ENCODE data around the gene RAB11B. TPM values are rescaled to one million over a fixed set of nuclear protein-coding genes. Genes with fewer than 3 reads are reported as not detected.
"Not testable (repeated sequence)": the region's sequence is repeated elsewhere in the genome, so short reads cannot be mapped to it uniquely, and the experiment has no call there.

Gene RAB11B
- total and polyA plus RNA-seq, 4 donors = 68.6 to 119 (median 117) TPM

DNA sequence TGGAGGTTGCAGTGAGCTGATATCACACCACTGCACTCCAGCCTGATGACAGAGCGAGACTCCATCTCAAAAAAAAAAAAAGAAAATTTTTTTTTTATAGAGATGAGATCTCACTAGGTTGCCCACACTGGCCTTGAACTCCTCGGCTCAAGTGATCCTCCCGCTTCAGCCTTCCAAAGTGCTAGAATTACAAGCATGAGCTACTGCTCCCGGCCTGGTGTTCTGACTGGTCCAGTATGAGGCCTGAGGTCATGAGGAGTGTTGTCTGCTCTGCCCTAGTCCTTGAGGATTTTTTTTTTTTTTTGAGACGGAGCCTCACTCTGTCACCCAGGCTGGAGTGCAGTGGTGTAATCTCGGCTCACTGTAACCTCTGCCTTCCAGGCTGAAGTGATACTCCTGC is 35.2 kb downstream of the RAB11B start:
- H3K9me3 ChIP-seq (ENCODE audit: control insufficient read depth, low read length); intact Hi-C loops (cut with DNase I); H3K4me1 ChIP-seq (ENCODE audit: control insufficient read depth in 1 of 2, insufficient read depth in 2 of 2, low read length in 2 of 2); DNase-seq; H3K27me3 ChIP-seq (ENCODE audit: control insufficient read depth in 1 of 2, insufficient read depth in 2 of 2, low read length in 1 of 2); ATAC-seq (ENCODE audit: low FRiP score); H3K36me3 ChIP-seq (ENCODE audit: control insufficient read depth in 1 of 2, insufficient read depth in 2 of 2, low read length in 1 of 2); H3K4me3 ChIP-seq (ENCODE audit: low read length in 2 of 2); H3K27ac ChIP-seq (ENCODE audit: low read depth in 1 of 2, low read length in 2 of 2): not testable (repeated sequence)
- WGBS, 2 donors = 95 to 97% methylated on average over 6 of the region's 6 CpGs

DNA sequence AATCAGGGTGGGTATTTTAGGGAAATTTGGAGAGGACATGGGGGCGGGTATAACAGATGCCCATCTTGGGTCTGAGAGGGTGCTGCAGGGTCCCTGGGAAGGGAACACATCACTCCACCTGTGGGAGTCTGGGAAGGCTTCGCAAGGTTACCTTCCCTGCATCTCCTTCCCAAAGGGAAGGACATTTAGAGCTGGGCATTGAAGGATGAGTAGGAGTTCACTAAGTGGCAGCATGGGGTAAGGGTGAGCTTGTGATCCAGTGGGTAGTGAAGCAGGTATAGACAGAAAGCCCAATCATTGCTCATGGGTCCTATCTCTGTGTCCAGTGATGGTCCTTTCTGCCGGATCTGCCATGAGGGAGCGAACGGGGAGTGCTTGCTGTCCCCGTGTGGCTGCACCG is 36.1 kb downstream of the RAB11B start:
- no peaks in the 10 kb centered on the region for H3K9me3 ChIP-seq (ENCODE audit: control insufficient read depth, low read length)
- WGBS, 2 donors = 94 to 96% methylated on average over 7 of the region's 7 CpGs
- no peak overlapping the region for H3K27ac ChIP-seq (ENCODE audit: low read depth in 1 of 2, low read length in 2 of 2)
- DNase-seq (no peak), ATAC-seq (ENCODE audit: low FRiP score) (no peak)
- H3K27me3 ChIP-seq (ENCODE audit: control insufficient read depth in 1 of 2, insufficient read depth in 2 of 2, low read length in 1 of 2) = no peaks in the 10 kb centered on the region
- no peak overlapping the region for H3K4me3 ChIP-seq (ENCODE audit: low read length in 2 of 2)
- no peaks in the 10 kb centered on the region for H3K36me3 ChIP-seq (ENCODE audit: control insufficient read depth in 1 of 2, insufficient read depth in 2 of 2, low read length in 1 of 2)
- intact Hi-C loops (cut with DNase I) = no loop called here
- H3K4me1 ChIP-seq (ENCODE audit: control insufficient read depth in 1 of 2, insufficient read depth in 2 of 2, low read length in 2 of 2) = no peaks in the 10 kb centered on the region

DNA sequence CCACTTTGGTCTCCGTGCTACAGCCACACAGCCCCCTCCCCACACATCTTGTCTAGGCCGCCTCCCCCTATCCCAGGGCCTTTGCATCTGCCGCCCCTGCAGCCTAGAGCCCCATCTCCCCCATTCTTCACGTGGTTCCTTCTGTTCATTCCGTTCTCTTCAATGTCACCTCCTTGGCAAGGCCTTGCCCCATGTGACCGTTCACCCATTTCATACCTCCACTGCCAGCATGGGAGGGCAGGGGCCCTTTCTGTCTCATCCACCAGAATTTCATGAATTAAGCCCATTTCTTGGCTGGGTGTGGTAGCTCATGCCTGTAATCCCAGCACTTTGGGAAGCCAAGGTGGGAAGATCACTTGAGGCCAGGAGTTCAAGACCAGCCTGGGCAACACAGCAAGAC is 38.9 kb downstream of the RAB11B start:
- Histone ChIP-seq H3K4me3 (ENCODE audit: low read length in 2 of 2) (no peak overlapping the region), H3K36me3 (ENCODE audit: control insufficient read depth in 1 of 2, insufficient read depth in 2 of 2, low read length in 1 of 2) (no peaks in the 10 kb centered on the region), H3K4me1 (ENCODE audit: control insufficient read depth in 1 of 2, insufficient read depth in 2 of 2, low read length in 2 of 2) (no peaks in the 10 kb centered on the region), H3K27ac (ENCODE audit: low read depth in 1 of 2, low read length in 2 of 2) (no peak overlapping the region), H3K9me3 (ENCODE audit: control insufficient read depth, low read length) (no peaks in the 10 kb centered on the region), H3K27me3 (ENCODE audit: control insufficient read depth in 1 of 2, insufficient read depth in 2 of 2, low read length in 1 of 2) (no peaks in the 10 kb centered on the region)
- 93 to 95% methylated on average over 6 of the region's 6 CpGs for WGBS, 2 donors
- DNase-seq = no peak
- ATAC-seq (ENCODE audit: low FRiP score) = no peak
- intact Hi-C loops (cut with DNase I) = no loop called here

DNA sequence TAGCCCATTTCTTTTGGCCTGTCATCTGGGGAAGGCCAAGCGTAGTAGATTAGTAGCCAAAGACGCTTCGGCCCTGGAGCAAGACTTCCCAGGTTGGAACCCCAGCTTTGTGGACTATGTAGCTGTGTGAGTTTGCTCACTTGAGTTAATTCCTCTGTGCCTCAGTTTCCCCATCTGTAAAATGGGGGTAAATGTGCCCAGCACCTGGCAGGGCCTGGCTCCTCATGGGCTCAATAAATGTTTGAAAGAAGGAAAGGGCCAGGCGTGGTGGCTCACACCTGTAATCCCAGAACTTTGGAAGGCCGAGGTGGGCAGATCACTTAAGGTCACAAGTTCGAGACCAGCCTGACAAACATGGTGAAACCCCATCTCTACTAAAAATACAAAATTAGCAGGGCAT is 39.7 kb downstream of the RAB11B start:
- no peaks in the 10 kb centered on the region for H3K36me3 ChIP-seq (ENCODE audit: control insufficient read depth in 1 of 2, insufficient read depth in 2 of 2, low read length in 1 of 2)
- DNase-seq (no peak), ATAC-seq (ENCODE audit: low FRiP score) (no peak)
- no peaks in the 10 kb centered on the region for H3K4me1 ChIP-seq (ENCODE audit: control insufficient read depth in 1 of 2, insufficient read depth in 2 of 2, low read length in 2 of 2)
- whole genome bisulfite sequencing, 2 donors = 94 to 96% methylated on average over 6 of the region's 6 CpGs
- no peak overlapping the region for H3K4me3 ChIP-seq (ENCODE audit: low read length in 2 of 2)
- H3K9me3 ChIP-seq (ENCODE audit: control insufficient read depth, low read length) = no peaks in the 10 kb centered on the region
- H3K27ac ChIP-seq (ENCODE audit: low read depth in 1 of 2, low read length in 2 of 2) = no peak overlapping the region
- no peaks in the 10 kb centered on the region for H3K27me3 ChIP-seq (ENCODE audit: control insufficient read depth in 1 of 2, insufficient read depth in 2 of 2, low read length in 1 of 2)
- intact Hi-C loops (cut with DNase I) = no loop called here

DNA sequence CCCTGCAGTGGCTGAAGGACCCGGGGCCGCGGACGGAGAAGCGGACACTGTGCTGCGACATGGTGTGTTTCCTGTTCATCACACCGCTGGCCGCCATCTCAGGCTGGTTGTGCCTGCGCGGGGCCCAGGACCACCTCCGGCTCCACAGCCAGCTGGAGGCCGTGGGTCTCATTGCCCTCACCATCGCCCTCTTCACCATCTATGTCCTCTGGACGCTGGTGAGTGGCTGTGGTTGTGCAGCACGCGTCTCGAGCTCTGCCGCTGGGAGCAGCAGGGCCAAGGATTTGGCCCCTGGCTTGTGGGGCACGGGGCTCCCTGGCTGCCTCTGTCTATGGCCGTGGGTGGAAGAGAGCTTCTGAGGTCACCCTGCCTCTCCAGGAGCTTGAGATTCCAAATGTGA is 40.5 kb downstream of the RAB11B start:
- Histone ChIP-seq H3K4me3 (ENCODE audit: low read length in 2 of 2) (no peak overlapping the region), H3K27me3 (ENCODE audit: control insufficient read depth in 1 of 2, insufficient read depth in 2 of 2, low read length in 1 of 2) (no peaks in the 10 kb centered on the region), H3K36me3 (ENCODE audit: control insufficient read depth in 1 of 2, insufficient read depth in 2 of 2, low read length in 1 of 2) (no peaks in the 10 kb centered on the region), H3K27ac (ENCODE audit: low read depth in 1 of 2, low read length in 2 of 2) (no peak overlapping the region), H3K4me1 (ENCODE audit: control insufficient read depth in 1 of 2, insufficient read depth in 2 of 2, low read length in 2 of 2) (no peaks in the 10 kb centered on the region), H3K9me3 (ENCODE audit: control insufficient read depth, low read length) (no peaks in the 10 kb centered on the region)
- WGBS, 2 donors = 91% methylated on average over 19 to 20 of the region's 20 CpGs
- intact Hi-C loops (cut with DNase I) = no loop called here
- DNase-seq (no peak), ATAC-seq (ENCODE audit: low FRiP score) (no peak)

DNA sequence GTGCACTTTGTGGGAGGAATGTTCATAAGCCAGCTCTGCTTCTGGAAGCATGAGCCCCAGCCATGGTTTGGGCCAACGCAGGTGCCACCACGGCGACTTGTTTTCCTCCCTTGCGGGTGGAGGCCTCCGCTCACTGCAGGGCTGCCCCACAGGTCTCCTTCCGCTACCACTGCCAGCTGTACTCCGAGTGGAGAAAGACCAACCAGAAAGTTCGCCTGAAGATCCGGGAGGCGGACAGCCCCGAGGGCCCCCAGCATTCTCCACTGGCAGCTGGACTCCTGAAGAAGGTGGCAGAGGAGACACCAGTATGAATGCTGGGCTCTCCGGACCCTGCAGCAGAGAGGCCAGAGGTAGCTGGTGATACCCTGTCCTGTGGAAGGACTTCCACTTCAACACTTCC is 48.1 kb downstream of the RAB11B start:
- no peak overlapping the region for H3K4me3 ChIP-seq (ENCODE audit: low read length in 2 of 2)
- no peaks in the 10 kb centered on the region for H3K27me3 ChIP-seq (ENCODE audit: control insufficient read depth in 1 of 2, insufficient read depth in 2 of 2, low read length in 1 of 2)
- DNase-seq = peak; percentile 38 to 59
- no peak overlapping the region for H3K27ac ChIP-seq (ENCODE audit: low read depth in 1 of 2, low read length in 2 of 2)
- H3K36me3 ChIP-seq (ENCODE audit: control insufficient read depth in 1 of 2, insufficient read depth in 2 of 2, low read length in 1 of 2) = no peaks in the 10 kb centered on the region
- intact Hi-C loops (cut with DNase I) = no loop called here
- H3K9me3 ChIP-seq (ENCODE audit: control insufficient read depth, low read length) = no peaks in the 10 kb centered on the region
- ATAC-seq (ENCODE audit: low FRiP score) = no peak
- no peaks in the 10 kb centered on the region for H3K4me1 ChIP-seq (ENCODE audit: control insufficient read depth in 1 of 2, insufficient read depth in 2 of 2, low read length in 2 of 2)
- 96 to 97% methylated on average over 12 of the region's 12 CpGs for WGBS, 2 donors

DNA sequence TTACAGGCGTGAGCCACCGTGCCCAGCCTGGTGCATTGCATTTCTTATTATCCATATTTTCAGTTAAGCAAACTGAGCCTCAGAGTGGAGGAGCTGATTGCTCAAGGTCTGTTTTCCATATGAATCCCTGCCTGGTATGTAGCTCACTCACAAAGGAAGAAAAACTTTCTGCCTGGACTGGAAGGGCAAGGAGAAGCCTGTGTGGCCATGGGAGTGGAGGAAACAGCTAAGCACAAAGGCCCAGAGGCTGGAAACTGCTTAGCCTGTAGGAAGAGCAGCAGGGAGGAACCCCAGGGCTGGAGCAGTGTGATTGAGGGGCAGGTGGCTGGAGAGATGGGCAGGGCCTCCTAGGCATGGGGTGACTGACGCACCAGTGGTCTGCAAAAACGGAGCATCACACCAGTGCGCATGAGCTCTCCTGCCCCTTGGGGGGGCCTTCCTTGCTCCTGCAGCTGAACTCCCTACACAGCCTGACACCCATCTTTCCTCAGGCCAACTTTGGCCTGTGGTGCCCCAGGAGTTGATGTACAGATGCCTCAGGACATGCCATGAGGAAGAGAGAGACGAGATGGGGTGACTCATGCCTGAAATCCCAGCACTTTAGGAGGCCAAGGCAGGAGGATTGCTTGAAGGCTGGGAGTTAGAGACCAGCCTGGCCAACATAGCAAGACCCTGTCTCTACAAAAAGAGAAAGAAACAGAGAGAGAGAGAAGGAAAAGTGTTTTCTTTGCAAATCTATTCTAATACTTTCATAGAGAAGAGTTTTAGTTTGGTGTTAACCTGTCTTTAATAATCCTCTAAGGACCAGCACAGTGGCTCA is 51.8 kb downstream of the RAB11B start:
- WGBS, 2 donors = 84% methylated on average over 6 of the region's 6 CpGs

DNA sequence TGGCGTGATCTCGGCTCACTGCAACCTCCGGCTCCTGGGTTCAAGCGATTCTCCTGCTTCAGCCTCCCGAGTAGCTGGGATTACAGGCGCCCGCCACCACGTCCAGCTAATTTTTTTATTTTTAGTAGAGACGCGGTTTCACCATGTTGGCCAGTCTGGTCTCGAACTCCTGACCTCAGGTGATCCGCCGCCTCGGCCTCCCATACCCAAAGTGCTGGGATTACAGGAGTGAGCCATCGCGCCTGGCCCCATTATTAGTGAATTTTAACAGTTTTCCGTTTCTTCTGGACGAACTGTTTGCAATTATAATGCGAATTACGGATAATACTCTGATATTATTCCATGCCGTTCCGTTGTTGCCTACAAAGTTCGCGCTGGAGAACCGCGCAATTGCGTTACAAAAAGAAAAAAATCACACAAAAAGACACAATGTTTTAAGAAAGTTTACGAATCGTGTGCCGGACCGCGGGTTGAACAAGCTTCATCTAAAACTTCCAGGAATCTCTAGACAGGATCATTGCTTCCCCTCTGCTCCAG is 54.0 kb downstream of the RAB11B start:
- H3K4me1 ChIP-seq (ENCODE audit: control insufficient read depth in 1 of 2, insufficient read depth in 2 of 2, low read length in 2 of 2); H3K36me3 ChIP-seq (ENCODE audit: control insufficient read depth in 1 of 2, insufficient read depth in 2 of 2, low read length in 1 of 2); H3K9me3 ChIP-seq (ENCODE audit: control insufficient read depth, low read length); ATAC-seq (ENCODE audit: low FRiP score); H3K27me3 ChIP-seq (ENCODE audit: control insufficient read depth in 1 of 2, insufficient read depth in 2 of 2, low read length in 1 of 2); intact Hi-C loops (cut with DNase I): not testable (repeated sequence)
- H3K27ac ChIP-seq (ENCODE audit: low read depth in 1 of 2, low read length in 2 of 2) = peak overlapping the region in 1 of 2 donors; percentile 52
- WGBS, 2 donors = 23 to 27% methylated on average over 32 of the region's 32 CpGs
- peak in 1 of 2 donors; percentile 30 for DNase-seq
- H3K4me3 ChIP-seq (ENCODE audit: low read length in 2 of 2) = peak overlapping the region; percentile 56 to 58

More for the DNA sequence above, 51.8 kb downstream of the RAB11B start:
- Histone ChIP-seq H3K27ac (ENCODE audit: low read depth in 1 of 2, low read length in 2 of 2) (no peak overlapping the region), H3K27me3 (ENCODE audit: control insufficient read depth in 1 of 2, insufficient read depth in 2 of 2, low read length in 1 of 2) (no peaks in the 10 kb centered on the region), H3K9me3 (ENCODE audit: control insufficient read depth, low read length) (no peaks in the 10 kb centered on the region), H3K36me3 (ENCODE audit: control insufficient read depth in 1 of 2, insufficient read depth in 2 of 2, low read length in 1 of 2) (no peaks in the 10 kb centered on the region), H3K4me3 (ENCODE audit: low read length in 2 of 2) (no peak overlapping the region), H3K4me1 (ENCODE audit: control insufficient read depth in 1 of 2, insufficient read depth in 2 of 2, low read length in 2 of 2) (peaks cover 0 to 2% of the 10 kb centered on the region in 2 donors)
- DNase-seq = peak; percentile 6 to 7
- intact Hi-C loops (cut with DNase I) = no loop called here
- no peak for ATAC-seq (ENCODE audit: low FRiP score)
